Measurements from ENCODE around the gene CCDC154.

GRCh38 chr16:1442697-1443096, 1.7 kb downstream of the CCDC154 start:
- TF ChIP-seq, protein P1, sequence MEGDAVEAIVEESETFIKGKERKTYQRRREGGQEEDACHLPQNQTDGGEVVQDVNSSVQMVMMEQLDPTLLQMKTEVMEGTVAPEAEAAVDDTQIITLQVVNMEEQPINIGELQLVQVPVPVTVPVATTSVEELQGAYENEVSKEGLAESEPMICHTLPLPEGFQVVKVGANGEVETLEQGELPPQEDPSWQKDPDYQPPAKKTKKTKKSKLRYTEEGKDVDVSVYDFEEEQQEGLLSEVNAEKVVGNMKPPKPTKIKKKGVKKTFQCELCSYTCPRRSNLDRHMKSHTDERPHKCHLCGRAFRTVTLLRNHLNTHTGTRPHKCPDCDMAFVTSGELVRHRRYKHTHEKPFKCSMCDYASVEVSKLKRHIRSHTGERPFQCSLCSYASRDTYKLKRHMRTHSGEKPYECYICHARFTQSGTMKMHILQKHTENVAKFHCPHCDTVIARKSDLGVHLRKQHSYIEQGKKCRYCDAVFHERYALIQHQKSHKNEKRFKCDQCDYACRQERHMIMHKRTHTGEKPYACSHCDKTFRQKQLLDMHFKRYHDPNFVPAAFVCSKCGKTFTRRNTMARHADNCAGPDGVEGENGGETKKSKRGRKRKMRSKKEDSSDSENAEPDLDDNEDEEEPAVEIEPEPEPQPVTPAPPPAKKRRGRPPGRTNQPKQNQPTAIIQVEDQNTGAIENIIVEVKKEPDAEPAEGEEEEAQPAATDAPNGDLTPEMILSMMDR (conservative IDR thresholded peaks at IDR 0.05; ENCODE audit: low read length) = no peak
- TF ChIP-seq EZH2phosphoT487 (IDR thresholded peaks at IDR 0.05; ENCODE audit: borderline replicate concordance, low read depth, low read length) = no peak
